IMR-90 (cell line): ENCODE results near the gene GNB1L. TPM values are rescaled to one million over a fixed set of nuclear protein-coding genes. Genes with fewer than 3 reads are reported as not detected.

ENCODE experiments used
- ATAC-seq: fragments of 200-7000 bp; cut with Tn5 transposase; 2 replicates; pipeline ENCODE4 v1.9.1; 2020; ENCODE audit warnings: low read depth, mild to moderate bottlenecking, moderate library complexity
- BruUV-seq: library from RNA; stranded (reverse); fragments of 400-500 nt; replicated peaks from 2 replicates; lab custom pipeline; 2021; lab: Mats Ljungman, UMichigan
- CTCF ChIA-PET: fragments of 300-600 bp; formaldehyde crosslinking; extraction: SDS; loops from one replicate; lab custom pipeline; 2021; ENCODE audit warnings: antibody characterized with exemption; lab: Yijun Ruan, JAX
- POLR2A ChIA-PET: fragments of 300-600 bp; sonication (Branson Sonifier 250); formaldehyde crosslinking; loops from one replicate; lab custom pipeline; 2022; ENCODE audit warnings: antibody characterized with exemption; ENCODE audit not compliant: unreplicated experiment; lab: Charles Lee
- DNase-seq: peaks from one replicate; pipeline ENCODE4 v3.0.0; 2013
- H2AFZ ChIP-seq: replicated peaks from 2 replicates; pipeline ENCODE3; 2013; ENCODE audit warnings: low read length, mild to moderate bottlenecking; ENCODE audit not compliant: poor library complexity
- H2AK5ac ChIP-seq: 2 replicates; pipeline ENCODE4 v1.6.1; 2013; ENCODE audit warnings: low read depth, low read length, inconsistent platforms
- H2AK9ac ChIP-seq: replicated peaks from 2 replicates; pipeline ENCODE3; 2013; ENCODE audit warnings: mild to moderate bottlenecking, low read depth, low read length, moderate library complexity; ENCODE audit not compliant: poor library complexity
- H2BK120ac ChIP-seq: 2 replicates; pipeline ENCODE4 v1.6.1; 2013; ENCODE audit warnings: low read depth, low read length, inconsistent platforms
- H2BK15ac ChIP-seq: 3 replicates; pipeline ENCODE4 v1.6.1; 2013; ENCODE audit warnings: low read depth, low read length, inconsistent platforms
- H2BK20ac ChIP-seq: 2 replicates; pipeline ENCODE4 v1.6.1; 2013; ENCODE audit warnings: low read depth, mild to moderate bottlenecking, inconsistent platforms, low read length, moderate library complexity
- H2BK5ac ChIP-seq: 2 replicates; pipeline ENCODE4 v1.6.1; 2013; ENCODE audit warnings: mild to moderate bottlenecking, low read depth, low read length, inconsistent platforms; ENCODE audit not compliant: poor library complexity, severe bottlenecking
- H3K14ac ChIP-seq: replicated peaks from 2 replicates; pipeline ENCODE4 v1.6.1; 2013; ENCODE audit warnings: low read depth, low read length, inconsistent platforms
- H3K18ac ChIP-seq: 2 replicates; pipeline ENCODE4 v1.6.1; 2013; ENCODE audit warnings: low read depth, low read length, control low read depth
- H3K23ac ChIP-seq: 2 replicates; pipeline ENCODE4 v1.6.1; 2013; ENCODE audit warnings: low read depth, low read length, inconsistent platforms
- H3K27ac ChIP-seq: 2 replicates; pipeline ENCODE4 v1.5.1; 2013; ENCODE audit warnings: mild to moderate bottlenecking, control low read depth, low read length; ENCODE audit not compliant: insufficient read depth
- H3K27me3 ChIP-seq: 2 replicates; pipeline ENCODE4 v1.6.1; 2013; ENCODE audit warnings: low read length; ENCODE audit not compliant: control insufficient read depth, insufficient read depth
- H3K36me3 ChIP-seq: 2 replicates; pipeline ENCODE4 v1.6.1; 2013; ENCODE audit warnings: low read length, mixed read lengths; ENCODE audit not compliant: control insufficient read depth, insufficient read depth
- H3K4ac ChIP-seq: 2 replicates; pipeline ENCODE4 v1.6.1; 2013; ENCODE audit warnings: low read depth, low read length, inconsistent platforms
- H3K4me1 ChIP-seq: 2 replicates; pipeline ENCODE4 v1.6.1; 2013; ENCODE audit warnings: low read length, mixed read lengths; ENCODE audit not compliant: control insufficient read depth, insufficient read depth
- H3K4me2 ChIP-seq: 2 replicates; pipeline ENCODE4 v1.6.1; 2013; ENCODE audit warnings: low read depth, mild to moderate bottlenecking, control low read depth, low read length, moderate library complexity
- H3K4me3 ChIP-seq: 2 replicates; pipeline ENCODE4 v1.5.1; 2013; ENCODE audit warnings: low read depth, mild to moderate bottlenecking, control low read depth, low read length, moderate library complexity; ENCODE audit not compliant: insufficient read depth
- H3K56ac ChIP-seq: 2 replicates; pipeline ENCODE4 v1.6.1; 2013; ENCODE audit warnings: low read length, inconsistent platforms; ENCODE audit not compliant: insufficient read depth; ENCODE audit errors: extremely low read depth
- H3K79me1 ChIP-seq, 2 experiments: 2 replicates each; pipeline ENCODE4 v1.6.1; 2013; ENCODE audit warnings: low read length in 2 of 2, inconsistent platforms in 1 of 2, low read depth in 1 of 2
- H3K9ac ChIP-seq: 2 replicates; pipeline ENCODE4 v1.6.1; 2013; ENCODE audit warnings: low read depth, low read length, control low read depth
- H3K9me1 ChIP-seq: 2 replicates; pipeline ENCODE4 v1.6.1; 2013; ENCODE audit warnings: low read length, inconsistent platforms; ENCODE audit not compliant: insufficient read depth
- H3K9me3 ChIP-seq: 2 replicates; pipeline ENCODE4 v1.6.1; 2013; ENCODE audit warnings: low read length; ENCODE audit not compliant: control insufficient read depth, insufficient read depth
- H4K20me1 ChIP-seq: 2 replicates; pipeline ENCODE4 v1.6.1; 2013; ENCODE audit warnings: low read length, inconsistent platforms; ENCODE audit not compliant: insufficient read depth
- H4K5ac ChIP-seq: 2 replicates; pipeline ENCODE4 v1.6.1; 2013; ENCODE audit warnings: mild to moderate bottlenecking, low read depth, low read length, control low read depth
- H4K8ac ChIP-seq, 2 experiments: 2 replicates each; pipeline ENCODE4 v1.6.1; 2013; ENCODE audit warnings: low read depth in 2 of 2, low read length in 2 of 2, control low read depth in 1 of 2, inconsistent platforms in 1 of 2
- H4K91ac ChIP-seq: 2 replicates; pipeline ENCODE4 v1.6.1; 2013; ENCODE audit warnings: low read depth, low read length, inconsistent platforms; ENCODE audit not compliant: insufficient read depth
- BHLHE40 ChIP-seq: fragments of 150-350 bp; IDR thresholded peaks from 2 replicates; pipeline ENCODE4 v1.6.1; 2016; ENCODE audit warnings: mild to moderate bottlenecking, low read depth, low read length
- CEBPB ChIP-seq: IDR thresholded peaks from 2 replicates; pipeline ENCODE4 v1.6.1; 2012; ENCODE audit warnings: low read depth, low read length, improper control_type of control experiment
- MXI1 ChIP-seq: IDR thresholded peaks from 2 replicates; pipeline ENCODE4 v1.6.1; 2012; ENCODE audit warnings: low read depth, mild to moderate bottlenecking, low read length, moderate library complexity, borderline replicate concordance
- RCOR1 ChIP-seq: IDR thresholded peaks from 2 replicates; pipeline ENCODE4 v1.6.1; 2012; ENCODE audit warnings: mild to moderate bottlenecking, low read length, improper control_type of control experiment; ENCODE audit not compliant: insufficient replicate concordance
- RFX5 ChIP-seq: IDR thresholded peaks from 2 replicates; pipeline ENCODE4 v1.8.0; 2012; ENCODE audit warnings: low read depth, mild to moderate bottlenecking, low read length, moderate library complexity
- WGBS, 2 experiments: methylation state at CpG; one replicate each; pipeline versions ENCODE4 v1.1.5 to v1.1.7; 2013; ENCODE audit warnings: missing lambda C conversion rate in 2 of 2; ENCODE audit not compliant: insufficient read length in 1 of 2; ENCODE audit errors: extremely low coverage in 2 of 2; 5-methylcytosine and 5-hydroxymethylcytosine counted together
- dilution Hi-C: fragments of 300-500 bp; cut with HindIII; formaldehyde crosslinking; loops from one replicate; pipeline ENCODE4 v1.14.3; 2018; ENCODE audit warnings: low sequenced_read_pairs; ENCODE audit not compliant: unreplicated experiment
- in situ Hi-C: fragments of 300-500 bp; cut with MboI; formaldehyde crosslinking; loops from 3 replicates; pipeline ENCODE4 v1.14.3; 2019; ENCODE audit warnings: low sequenced_read_pairs, inconsistent platforms, mixed read lengths
- intact Hi-C: fragments of 100-400 bp; cut with micrococcal nuclease; formaldehyde crosslinking; loops from 2 replicates; pipeline ENCODE4 v1.10.0; 2022
- polyA plus RNA-seq, 3 experiments: library from polyadenylated mRNA; depleted of rRNA; stranded (reverse); fragments of >200 nt; gene quantifications; 2 replicates each; pipeline ENCODE4 v1.2.3, GENCODE V29; 2012; ENCODE audit warnings: low replicate concordance in 1 of 3
- total RNA-seq: library from RNA; depleted of rRNA; stranded (reverse); fragments of >200 nt; gene quantifications from 2 replicates; pipeline ENCODE4 v1.2.3, GENCODE V29; 2012
- TF ChIP-seq, protein P1 (sequence below): fragments of 150-350 bp; IDR thresholded peaks from 2 replicates; pipeline ENCODE4 v1.6.1; 2016; ENCODE audit warnings: low read depth, mild to moderate bottlenecking, low read length, moderate library complexity, borderline replicate concordance

Gene GNB1L
- total and polyA plus RNA-seq, 2 of the 4 experiments (the other 2 are of a cell fraction): 2.5 to 4.4 TPM

GRCh38 chr22:19878461-19879245 is 24.0 kb upstream of the GNB1L start:
- Histone ChIP-seq H3K23ac (peak overlapping the region; percentile 67; the same call in 1 of the 2 replicates), H3K4me2 (0 out of 2 replicates have a peak overlapping the region, but pooled peaks have one; percentile 18), H2BK120ac (peak overlapping the region; percentile 92), H3K56ac (no peak overlapping the region), H3K9me1 (peaks cover 48% of the 10 kb centered on the region), H3K4me1 (peaks cover 54% of the 10 kb centered on the region), H2BK5ac (peak overlapping the region; percentile 97), H3K9me3 (no peaks in the 10 kb centered on the region), H2AK9ac (peak overlapping the region; percentile 94), H3K79me1 (peaks cover 18 to 43% of the 10 kb centered on the region in 2 experiments), H3K36me3 (peaks cover 1% of the 10 kb centered on the region; the same call in 1 of the 2 replicates), H4K20me1 (peaks cover 4% of the 10 kb centered on the region), H4K8ac (peak overlapping the region; percentile 65 to 72), H4K5ac (peak overlapping the region; percentile 72), H3K18ac (peak overlapping the region; percentile 58), H3K4ac (peak overlapping the region; percentile 91), H3K9ac (no peak overlapping the region), H2BK20ac (peak overlapping the region; percentile 83), H3K4me3 (no peak overlapping the region), H2AFZ (peak overlapping the region; percentile 64), H2AK5ac (peak overlapping the region; percentile 98), H3K27ac (peak overlapping the region; percentile 75), H3K14ac (peak overlapping the region; percentile 84), H3K27me3 (no peaks in the 10 kb centered on the region), H4K91ac (peak overlapping the region; percentile 96), H2BK15ac (peak overlapping the region; percentile 87; the same call in 2 of the 3 replicates)
- ChIA-PET CTCF (interaction anchor here (1.0 kb wide), 1 partner anchor 148 kb away, joined by 3 read pairs; no protein-coding TSS in a partner anchor), POLR2A (no interaction called here)
- ATAC-seq (no peak), DNase-seq (peak; percentile 26)
- 100% methylated on average over 3 of the region's 16 CpGs; no CpG with 5 or more reads in 1 of the 2 experiments for WGBS, 2 experiments
- BruUV-seq: no TSS peak
- dilution Hi-C loops (no loop called here), in situ Hi-C loops (no loop called here), intact Hi-C loops (no loop called here)
- TF ChIP-seq, protein P1, sequence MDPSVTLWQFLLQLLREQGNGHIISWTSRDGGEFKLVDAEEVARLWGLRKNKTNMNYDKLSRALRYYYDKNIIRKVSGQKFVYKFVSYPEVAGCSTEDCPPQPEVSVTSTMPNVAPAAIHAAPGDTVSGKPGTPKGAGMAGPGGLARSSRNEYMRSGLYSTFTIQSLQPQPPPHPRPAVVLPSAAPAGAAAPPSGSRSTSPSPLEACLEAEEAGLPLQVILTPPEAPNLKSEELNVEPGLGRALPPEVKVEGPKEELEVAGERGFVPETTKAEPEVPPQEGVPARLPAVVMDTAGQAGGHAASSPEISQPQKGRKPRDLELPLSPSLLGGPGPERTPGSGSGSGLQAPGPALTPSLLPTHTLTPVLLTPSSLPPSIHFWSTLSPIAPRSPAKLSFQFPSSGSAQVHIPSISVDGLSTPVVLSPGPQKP: no peak
- TF ChIP-seq RCOR1: no peak
- 0 out of 2 replicates have a peak, but pooled peaks have one; percentile 18 for TF ChIP-seq CEBPB
- TF ChIP-seq RFX5: no peak
- TF ChIP-seq BHLHE40: no peak
- TF ChIP-seq MXI1: no peak
